Activated naive CD8-positive, alpha-beta T cell treated with anti-CD3 and anti-CD28 coated beads, Interleukin-2, amount 50 U/mL, for 24 hours (primary cell): ENCODE data around the gene LRRC75B.
A peak's percentile ranks its signal among the peaks of the same experiment; 100 is the strongest.
"Not testable (repeated sequence)": the region's sequence is repeated elsewhere in the genome, so short reads cannot be mapped to it uniquely, and the experiment has no call there.

ENCODE experiments used
- ATAC-seq: fragments of 150-1000 bp; cut with Tn5 transposase; one replicate; pipeline ENCODE4 v1.10.0; 2021
- DNase-seq: peaks from one replicate; pipeline ENCODE4 v3.0.0; 2021
- H3K27ac Mint-ChIP-seq: one replicate; pipeline ENCODE4 v1.8.0; 2021; ENCODE audit warnings: mild to moderate bottlenecking, mixed read lengths
- H3K27me3 Mint-ChIP-seq: one replicate; pipeline ENCODE4 v1.8.0; 2021; ENCODE audit warnings: mixed read lengths
- H3K36me3 Mint-ChIP-seq: one replicate; pipeline ENCODE4 v1.8.0; 2021; ENCODE audit warnings: low read depth, mixed read lengths
- H3K4me1 Mint-ChIP-seq: one replicate; pipeline ENCODE4 v1.8.0; 2021; ENCODE audit warnings: mixed read lengths
- H3K4me3 Mint-ChIP-seq: one replicate; pipeline ENCODE4 v1.8.0; 2021; ENCODE audit warnings: mild to moderate bottlenecking, moderate library complexity, mixed read lengths
- H3K9me3 Mint-ChIP-seq: one replicate; pipeline ENCODE4 v1.8.0; 2021; ENCODE audit warnings: mixed read lengths

LRRC75B gene, protein sequence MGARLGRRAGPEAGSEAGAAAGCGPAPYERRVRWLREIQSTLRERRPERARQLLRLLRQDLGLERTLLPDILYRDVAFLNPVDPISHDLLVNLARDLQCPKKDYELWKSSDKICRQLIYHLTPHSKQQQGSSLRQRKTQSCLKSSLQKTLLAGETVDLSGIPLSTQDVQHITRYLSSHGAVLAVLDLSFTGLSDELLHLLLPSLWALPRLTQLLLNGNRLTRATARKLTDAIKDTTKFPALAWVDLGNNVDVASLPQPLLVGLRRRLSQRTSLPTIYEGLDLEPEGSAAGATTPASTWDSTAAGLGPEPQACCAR

DNA sequence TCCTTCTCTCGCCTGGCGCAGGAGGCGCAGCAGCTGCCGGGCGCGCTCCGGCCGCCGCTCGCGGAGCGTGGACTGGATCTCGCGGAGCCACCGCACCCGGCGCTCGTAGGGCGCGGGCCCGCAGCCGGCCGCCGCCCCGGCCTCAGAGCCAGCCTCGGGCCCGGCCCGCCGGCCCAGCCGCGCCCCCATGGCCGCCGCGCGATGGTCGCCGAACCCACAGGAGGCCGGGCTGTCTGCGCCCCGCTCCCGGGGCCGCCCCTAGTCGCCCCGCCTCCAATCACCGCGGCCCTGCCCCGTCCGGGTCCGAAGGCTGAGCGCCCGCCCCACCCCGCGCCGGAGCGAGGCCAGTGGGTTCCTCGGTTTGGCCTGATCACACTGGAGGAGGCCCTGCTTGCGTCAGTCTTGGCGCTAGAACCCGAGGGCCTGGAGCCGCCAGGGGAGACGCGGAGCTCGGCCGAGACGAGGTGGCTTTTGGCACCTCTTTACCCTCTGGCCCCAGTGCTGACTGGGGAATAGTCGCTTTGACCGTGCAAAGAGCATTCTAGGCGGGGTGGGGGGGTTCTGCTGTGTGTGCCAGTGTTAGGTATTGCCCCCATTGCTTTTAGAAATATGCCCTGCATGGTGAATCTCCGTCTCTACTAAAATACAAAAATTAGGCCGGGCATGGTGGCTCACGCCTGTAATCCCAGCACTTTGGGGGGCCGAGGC lies at the start of gene LRRC75B:
Gene LRRC75B (minus strand): TSS at position 223 of the 708 bp plus-strand sequence. CDS start 34 bp downstream, at position 189.
- ATAC-seq (peak; percentile 76), DNase-seq (peak; percentile 55)
- H3K4me1 Mint-ChIP-seq, result peaks cover 5% of the 10 kb centered on the region
- no peak within 1 kb of the TSS for H3K27ac Mint-ChIP-seq
- H3K9me3 Mint-ChIP-seq, result no peaks in the 10 kb centered on the region
- peaks cover 10% of the 10 kb centered on the region for H3K27me3 Mint-ChIP-seq
- H3K4me3 Mint-ChIP-seq, result peak within 1 kb of the TSS; percentile 71
- H3K36me3 Mint-ChIP-seq, result no peaks in the 10 kb centered on the region

DNA sequence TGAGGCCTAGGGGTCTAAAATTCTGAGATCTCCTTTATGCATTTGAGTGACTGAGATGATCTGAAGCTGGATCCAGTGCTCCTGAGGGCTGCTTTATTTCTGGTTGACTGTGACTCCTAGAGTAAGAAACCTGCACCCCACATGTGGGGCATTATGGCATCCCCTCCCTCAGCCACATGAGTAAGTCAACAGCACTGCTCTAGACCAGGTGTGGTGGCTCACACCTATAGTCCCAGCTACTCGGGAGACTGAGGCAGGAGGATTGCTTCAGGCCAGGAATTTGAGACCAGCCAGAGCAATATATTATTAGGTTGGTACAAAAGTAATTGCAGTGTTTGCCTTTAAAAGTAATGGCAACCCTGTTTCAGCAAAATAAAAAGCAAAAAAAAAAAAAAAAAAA lies 49.4 kb upstream of the LRRC75B start:
- not testable (repeated sequence) for H3K4me3 Mint-ChIP-seq, H3K27ac Mint-ChIP-seq, H3K27me3 Mint-ChIP-seq, H3K36me3 Mint-ChIP-seq, H3K4me1 Mint-ChIP-seq, H3K9me3 Mint-ChIP-seq, ATAC-seq, DNase-seq

DNA sequence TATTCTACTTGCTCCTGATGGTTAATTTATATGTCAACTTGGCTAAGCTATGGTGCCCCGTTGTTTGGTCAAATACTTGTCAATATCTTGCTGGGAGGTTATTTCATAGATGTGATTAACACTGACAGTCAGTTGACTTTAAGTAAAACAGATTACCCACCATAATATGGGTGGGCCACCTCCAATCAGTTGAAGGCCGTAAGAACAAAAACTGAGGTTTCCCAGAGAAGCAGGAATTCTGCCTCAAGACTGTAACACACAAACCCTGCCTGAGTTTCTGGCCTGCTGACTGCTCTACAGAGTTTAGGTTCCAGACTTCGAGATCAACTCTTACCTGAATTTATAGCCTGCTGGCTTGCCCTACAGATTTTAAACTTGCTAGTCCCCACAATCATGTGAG lies 43.6 kb upstream of the LRRC75B start:
- H3K9me3 Mint-ChIP-seq, H3K27me3 Mint-ChIP-seq, H3K36me3 Mint-ChIP-seq, ATAC-seq, H3K4me3 Mint-ChIP-seq, H3K27ac Mint-ChIP-seq, DNase-seq: not testable (repeated sequence)
- peaks cover 16% of the 10 kb centered on the region for H3K4me1 Mint-ChIP-seq

- not testable (repeated sequence) for H3K9me3 Mint-ChIP-seq, ATAC-seq, H3K27me3 Mint-ChIP-seq, H3K4me3 Mint-ChIP-seq, H3K36me3 Mint-ChIP-seq
- peaks cover 16% of the 10 kb centered on the region for H3K4me1 Mint-ChIP-seq
- DNase-seq, result peak; percentile 5
- peak overlapping the region; percentile 65 for H3K27ac Mint-ChIP-seq
Observed at GRCh38 chr22:24634776-24635389, 42.0 kb upstream of the LRRC75B start.

DNA sequence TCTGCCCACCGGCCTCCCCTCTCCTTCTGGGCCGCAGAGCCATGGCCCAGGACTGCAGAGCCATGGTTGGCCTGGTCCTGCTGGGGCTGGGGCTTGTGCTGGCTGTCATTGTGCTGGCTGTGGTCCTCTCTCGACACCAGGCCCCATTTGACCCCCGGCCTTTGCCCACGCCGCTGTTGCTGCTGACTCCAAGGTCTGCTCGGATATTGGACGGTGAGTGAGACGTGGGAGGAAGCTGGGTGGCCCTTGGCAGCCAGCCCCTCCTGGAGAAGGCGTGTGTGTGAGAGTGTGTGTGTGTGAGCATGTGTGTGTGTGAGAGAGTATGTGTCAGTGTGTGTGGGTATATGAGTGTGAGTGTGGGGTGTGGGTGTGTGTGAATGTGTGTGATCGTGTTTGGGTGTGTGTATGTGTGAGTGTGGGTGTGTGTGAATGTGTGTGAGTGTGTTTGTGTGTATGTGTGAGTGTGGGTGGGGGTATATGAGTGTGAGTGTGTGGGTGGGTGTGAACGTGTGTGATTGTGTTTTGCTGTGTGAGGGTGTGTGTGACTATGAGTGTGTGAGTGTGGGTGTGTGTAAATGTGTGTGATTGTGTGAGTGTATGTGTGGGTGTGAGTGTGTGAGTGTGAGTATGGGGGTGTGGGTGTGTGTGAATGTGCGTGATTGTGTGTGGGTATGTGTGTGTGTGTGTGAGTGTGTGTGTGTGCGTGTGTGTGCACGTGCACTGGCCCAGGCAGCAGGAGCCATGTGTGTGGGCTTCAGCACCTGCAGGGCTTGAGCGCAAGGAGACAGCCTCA lies 40.6 kb upstream of the LRRC75B start:
- not testable (repeated sequence) for H3K27me3 Mint-ChIP-seq, H3K9me3 Mint-ChIP-seq, ATAC-seq, H3K4me3 Mint-ChIP-seq, DNase-seq, H3K36me3 Mint-ChIP-seq
- Mint-ChIP-seq H3K4me1 (peaks cover 16% of the 10 kb centered on the region), H3K27ac (peak overlapping the region; percentile 74)

- not testable (repeated sequence) for H3K9me3 Mint-ChIP-seq, ATAC-seq, H3K4me3 Mint-ChIP-seq, DNase-seq, H3K36me3 Mint-ChIP-seq, H3K27ac Mint-ChIP-seq, H3K27me3 Mint-ChIP-seq
- H3K4me1 Mint-ChIP-seq, result peaks cover 16% of the 10 kb centered on the region
Observed at GRCh38 chr22:24632642-24633041, 39.8 kb upstream of the LRRC75B start.

DNA sequence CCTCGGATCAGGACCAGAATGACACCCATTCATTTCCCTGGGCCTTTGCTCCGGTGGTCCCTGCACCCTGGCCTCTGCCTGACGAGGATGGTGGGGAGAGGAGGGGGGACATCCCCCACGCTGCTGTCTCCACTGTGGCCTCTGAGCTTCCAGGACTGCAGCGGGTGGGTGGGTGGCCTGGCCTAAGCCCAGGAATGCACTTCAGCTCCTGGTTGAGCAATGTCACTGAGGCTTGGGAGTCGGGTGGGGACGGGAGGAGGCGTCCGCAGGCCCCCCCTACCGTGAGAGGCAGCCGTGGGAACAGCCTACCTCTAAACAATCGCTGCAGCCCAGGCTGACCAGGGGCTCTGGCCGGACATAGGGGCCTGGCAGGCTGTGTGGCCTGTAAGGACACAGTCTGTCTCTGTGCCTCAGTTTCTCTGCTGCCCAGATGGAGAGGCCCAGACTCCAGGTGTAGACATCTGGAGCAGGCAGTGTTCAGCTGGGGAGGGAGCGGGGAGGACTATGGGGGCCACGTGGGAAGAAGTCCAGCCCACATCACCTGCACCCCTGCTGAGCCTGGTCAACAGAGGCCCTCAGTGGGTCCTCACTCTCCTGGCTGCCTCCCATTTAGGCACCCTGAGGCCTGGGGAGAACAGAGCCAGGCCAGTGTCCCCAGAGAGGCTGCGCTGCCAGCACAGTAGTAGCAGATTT lies 38.7 kb upstream of the LRRC75B start:
- H3K27ac Mint-ChIP-seq, result not testable (repeated sequence)

GRCh38 chr22:24630812-24631427 lies 38.0 kb upstream of the LRRC75B start:
- H3K9me3 Mint-ChIP-seq, H3K27me3 Mint-ChIP-seq, ATAC-seq, DNase-seq, H3K36me3 Mint-ChIP-seq, H3K4me3 Mint-ChIP-seq, H3K27ac Mint-ChIP-seq: not testable (repeated sequence)
- H3K4me1 Mint-ChIP-seq, result peaks cover 16% of the 10 kb centered on the region

More for the DNA sequence above, 38.7 kb upstream of the LRRC75B start:
- DNase-seq, ATAC-seq, H3K27me3 Mint-ChIP-seq, H3K9me3 Mint-ChIP-seq, H3K36me3 Mint-ChIP-seq, H3K4me3 Mint-ChIP-seq: not testable (repeated sequence)
- peaks cover 16% of the 10 kb centered on the region for H3K4me1 Mint-ChIP-seq

DNA sequence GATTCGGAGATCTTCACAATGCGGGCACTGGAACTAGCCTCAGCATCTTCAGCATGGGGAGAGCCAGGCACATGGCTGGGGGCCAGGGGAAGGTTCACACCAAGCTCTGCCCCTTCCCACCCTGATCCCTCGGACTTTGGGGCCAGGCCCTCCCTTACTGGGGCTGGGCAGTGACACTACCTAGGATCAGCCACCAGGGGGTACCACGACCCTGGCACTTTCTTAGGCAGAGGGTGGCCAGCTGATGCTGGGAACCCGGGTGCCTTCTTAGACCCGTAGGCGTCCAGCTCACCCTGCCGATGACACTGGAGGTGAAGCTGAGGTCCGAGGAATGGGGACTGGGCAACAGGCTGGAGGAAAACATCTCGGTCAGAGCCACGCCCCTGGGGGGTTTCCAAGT lies 36.2 kb upstream of the LRRC75B start:
- DNase-seq, result peak; percentile 13
- not testable (repeated sequence) for H3K9me3 Mint-ChIP-seq

DNA sequence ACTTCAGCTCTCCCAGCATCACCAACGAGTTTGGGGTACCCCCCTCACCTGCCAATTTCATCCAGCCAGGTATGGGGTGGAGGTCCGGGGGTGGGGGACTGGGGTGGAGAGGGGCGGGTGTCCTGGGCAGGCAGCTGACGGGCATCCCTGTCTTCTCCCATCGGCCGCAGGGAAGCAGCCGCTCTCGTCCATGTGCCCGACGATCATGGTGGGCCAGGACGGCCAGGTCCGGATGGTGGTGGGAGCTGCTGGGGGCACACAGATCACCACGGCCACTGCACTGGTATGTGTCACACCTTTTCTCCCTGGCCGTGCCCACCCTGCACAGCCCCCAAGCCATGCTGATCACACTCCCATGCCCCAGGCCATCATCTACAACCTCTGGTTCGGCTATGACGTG lies 35.0 kb upstream of the LRRC75B start:
- not testable (repeated sequence) for H3K9me3 Mint-ChIP-seq, H3K27me3 Mint-ChIP-seq, H3K27ac Mint-ChIP-seq, DNase-seq, ATAC-seq, H3K36me3 Mint-ChIP-seq, H3K4me3 Mint-ChIP-seq, H3K4me1 Mint-ChIP-seq

More for the DNA sequence above, 36.2 kb upstream of the LRRC75B start:
- H3K27ac Mint-ChIP-seq, H3K4me3 Mint-ChIP-seq, H3K27me3 Mint-ChIP-seq, H3K4me1 Mint-ChIP-seq, ATAC-seq, H3K36me3 Mint-ChIP-seq: not testable (repeated sequence)

DNA sequence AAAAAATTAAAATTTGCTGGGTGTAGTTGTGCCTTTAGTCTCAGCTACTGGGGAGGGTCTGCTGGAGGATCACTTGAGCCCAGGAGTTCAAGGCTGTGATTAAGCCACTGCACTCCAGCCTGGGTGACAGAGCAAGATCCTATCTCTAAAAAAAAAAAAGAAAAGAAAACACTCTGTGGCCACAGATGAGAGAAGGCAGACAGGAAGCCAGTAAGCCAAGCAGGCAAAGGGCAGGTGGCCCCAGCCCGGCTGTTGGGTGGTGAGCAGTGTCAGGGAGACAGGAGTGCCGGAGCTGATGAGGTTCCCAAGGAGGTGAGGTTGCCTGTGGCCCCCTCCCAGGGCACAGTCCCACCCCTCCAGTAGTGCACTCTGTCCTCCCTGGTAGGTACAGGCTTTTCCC lies 29.7 kb upstream of the LRRC75B start:
- H3K4me1 Mint-ChIP-seq, H3K4me3 Mint-ChIP-seq, ATAC-seq, H3K9me3 Mint-ChIP-seq, H3K27me3 Mint-ChIP-seq, DNase-seq, H3K36me3 Mint-ChIP-seq, H3K27ac Mint-ChIP-seq: not testable (repeated sequence)

GRCh38 chr22:24621244-24621643 lies 28.4 kb upstream of the LRRC75B start:
- ATAC-seq, H3K27ac Mint-ChIP-seq, H3K4me1 Mint-ChIP-seq, H3K9me3 Mint-ChIP-seq, H3K36me3 Mint-ChIP-seq, H3K4me3 Mint-ChIP-seq, H3K27me3 Mint-ChIP-seq, DNase-seq: not testable (repeated sequence)

DNA sequence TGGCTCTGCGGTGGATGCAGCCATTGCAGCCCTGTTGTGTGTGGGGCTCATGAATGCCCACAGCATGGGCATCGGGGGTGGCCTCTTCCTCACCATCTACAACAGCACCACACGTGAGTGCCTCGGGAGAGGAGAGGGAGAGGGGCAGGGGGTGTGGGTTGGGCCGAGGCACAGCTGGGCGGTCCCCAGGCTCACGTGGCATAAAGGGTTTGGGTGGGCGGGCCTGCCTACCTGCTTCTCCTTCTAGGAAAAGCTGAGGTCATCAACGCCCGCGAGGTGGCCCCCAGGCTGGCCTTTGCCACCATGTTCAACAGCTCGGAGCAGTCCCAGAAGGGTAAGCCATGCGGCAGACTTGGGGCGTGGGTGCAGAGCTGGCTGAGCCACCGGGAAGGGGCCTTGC lies 21.9 kb upstream of the LRRC75B start:
- not testable (repeated sequence) for H3K4me1 Mint-ChIP-seq, ATAC-seq, H3K27me3 Mint-ChIP-seq, H3K9me3 Mint-ChIP-seq, H3K4me3 Mint-ChIP-seq, DNase-seq, H3K36me3 Mint-ChIP-seq, H3K27ac Mint-ChIP-seq
